H9 (cell line): ENCODE data around the gene KCNJ16. TPM values are rescaled to one million over a fixed set of nuclear protein-coding genes. Genes with fewer than 3 reads are reported as not detected.

ENCODE experiments used
- DNase-seq: peaks from one replicate; pipeline ENCODE4 v3.0.0-alpha.2; 2017
- H2AFZ ChIP-seq: one replicate; pipeline ENCODE4 v1.6.1; 2013; ENCODE audit warnings: mild to moderate bottlenecking, low read length, control low read depth, moderate library complexity
- H2AK5ac ChIP-seq: 2 replicates; pipeline ENCODE4 v1.6.1; 2013; ENCODE audit warnings: low read length, control low read depth, mixed read lengths; ENCODE audit not compliant: insufficient read length
- H2BK120ac ChIP-seq: one replicate; pipeline ENCODE4 v1.6.1; 2013; ENCODE audit warnings: low read depth, mild to moderate bottlenecking, low read length, control low read depth, inconsistent platforms; ENCODE audit not compliant: poor library complexity, severe bottlenecking
- H2BK12ac ChIP-seq: 2 replicates; pipeline ENCODE4 v1.6.1; 2013; ENCODE audit warnings: low read length, control low read depth, mixed read lengths, low read depth; ENCODE audit not compliant: insufficient read length
- H2BK15ac ChIP-seq: 2 replicates; pipeline ENCODE4 v1.6.1; 2013; ENCODE audit warnings: low read depth, low read length, control low read depth
- H2BK20ac ChIP-seq: one replicate; pipeline ENCODE4 v1.6.1; 2013; ENCODE audit warnings: low read depth, mild to moderate bottlenecking, low read length, control low read depth, inconsistent platforms; ENCODE audit not compliant: poor library complexity, severe bottlenecking
- H2BK5ac ChIP-seq: 2 replicates; pipeline ENCODE4 v1.6.1; 2013; ENCODE audit warnings: low read length, control low read depth, mixed read lengths; ENCODE audit not compliant: insufficient read length
- H3K14ac ChIP-seq: 2 replicates; pipeline ENCODE4 v1.6.1; 2013; ENCODE audit warnings: low read length, control low read depth; ENCODE audit not compliant: insufficient read depth
- H3K18ac ChIP-seq: 2 replicates; pipeline ENCODE4 v1.6.1; 2013; ENCODE audit warnings: low read depth, mild to moderate bottlenecking, mixed read lengths, low read length, control low read depth; ENCODE audit not compliant: insufficient read length
- H3K23ac ChIP-seq: 2 replicates; pipeline ENCODE4 v1.6.1; 2013; ENCODE audit warnings: low read length, control low read depth, mixed read lengths, low read depth; ENCODE audit not compliant: insufficient read length
- H3K23me2 ChIP-seq: 2 replicates; pipeline ENCODE4 v1.6.1; 2013; ENCODE audit warnings: low read depth, mild to moderate bottlenecking, mixed read lengths, low read length, control low read depth; ENCODE audit not compliant: insufficient read length, poor library complexity, severe bottlenecking
- H3K27ac ChIP-seq: 2 replicates; pipeline ENCODE4 v1.5.1; 2013; ENCODE audit warnings: low read length, control low read depth, mixed read lengths, low read depth; ENCODE audit not compliant: insufficient read length
- H3K27me3 ChIP-seq: 2 replicates; pipeline ENCODE4 v1.6.1; 2013; ENCODE audit warnings: low read length, control low read depth, inconsistent platforms; ENCODE audit not compliant: insufficient read depth
- H3K4ac ChIP-seq: 2 replicates; pipeline ENCODE4 v1.6.1; 2013; ENCODE audit warnings: low read depth, mild to moderate bottlenecking, control low read depth, inconsistent platforms, low read length, moderate library complexity
- H3K4me1 ChIP-seq: 2 replicates; pipeline ENCODE4 v1.6.1; 2013; ENCODE audit warnings: low read length, control low read depth, inconsistent platforms; ENCODE audit not compliant: insufficient read depth
- H3K4me2 ChIP-seq: 2 replicates; pipeline ENCODE4 v1.6.1; 2013; ENCODE audit warnings: low read length, control low read depth, mixed read lengths; ENCODE audit not compliant: insufficient read length, insufficient read depth
- H3K56ac ChIP-seq: 2 replicates; pipeline ENCODE4 v1.6.1; 2013; ENCODE audit warnings: low read depth, mild to moderate bottlenecking, mixed read lengths, low read length, control low read depth; ENCODE audit not compliant: insufficient read length
- H3K79me1 ChIP-seq: 2 replicates; pipeline ENCODE4 v1.6.1; 2013; ENCODE audit warnings: low read depth, mild to moderate bottlenecking, moderate library complexity, low read length, control low read depth, inconsistent platforms; ENCODE audit not compliant: insufficient read depth, poor library complexity, severe bottlenecking
- H3K79me2 ChIP-seq: 2 replicates; pipeline ENCODE4 v1.6.1; 2013; ENCODE audit warnings: low read length, control low read depth, inconsistent platforms; ENCODE audit not compliant: insufficient read depth
- H3K9ac ChIP-seq: 2 replicates; pipeline ENCODE4 v1.6.1; 2013; ENCODE audit warnings: low read length, control low read depth, mixed read lengths; ENCODE audit not compliant: insufficient read length; ENCODE audit errors: extremely low read depth
- H3K9me3 ChIP-seq: one replicate; pipeline ENCODE4 v1.6.1; 2013; ENCODE audit warnings: low read depth, low read length, inconsistent platforms; ENCODE audit not compliant: control insufficient read depth
- H3T11ph ChIP-seq: one replicate; pipeline ENCODE4 v1.6.1; 2013; ENCODE audit warnings: mild to moderate bottlenecking, low read length, control low read depth, inconsistent platforms
- H4K20me1 ChIP-seq: one replicate; pipeline ENCODE4 v1.6.1; 2013; ENCODE audit not compliant: control insufficient read depth, insufficient read length, insufficient read depth
- H4K5ac ChIP-seq: 2 replicates; pipeline ENCODE4 v1.6.1; 2013; ENCODE audit warnings: low read depth, mild to moderate bottlenecking, mixed read lengths, low read length, control low read depth; ENCODE audit not compliant: insufficient read length
- H4K8ac ChIP-seq: replicated peaks from 2 replicates; pipeline ENCODE4 v1.6.1; 2013; ENCODE audit warnings: low read length, control low read depth, mixed read lengths, low read depth; ENCODE audit not compliant: insufficient read length
- H4K91ac ChIP-seq: 2 replicates; pipeline ENCODE4 v1.6.1; 2013; ENCODE audit warnings: low read depth, mild to moderate bottlenecking, moderate library complexity, mixed read lengths, low read length, control low read depth; ENCODE audit not compliant: insufficient read length
- H3K27ac Mint-ChIP-seq, 3 experiments: 2 replicates in 2 of 3; 3 replicates in 1 of 3; pipeline ENCODE4 v1.8.0; 2020 to 2021; ENCODE audit warnings: mixed read lengths in 3 of 3, mild to moderate bottlenecking in 1 of 3, moderate library complexity in 1 of 3
- H3K27me3 Mint-ChIP-seq: 2 replicates; pipeline ENCODE4 v1.8.0; 2021; ENCODE audit warnings: low read depth, mild to moderate bottlenecking, moderate library complexity, mixed read lengths
- H3K36me3 Mint-ChIP-seq, 3 experiments: 2 replicates in 2 of 3; 3 replicates in 1 of 3; pipeline ENCODE4 v1.8.0; 2020 to 2021; ENCODE audit warnings: low read depth in 3 of 3, mixed read lengths in 3 of 3; ENCODE audit not compliant: insufficient read depth in 1 of 3
- H3K4me1 Mint-ChIP-seq, 2 experiments: 2 replicates each; pipeline ENCODE4 v1.8.0; 2020; ENCODE audit warnings: mixed read lengths in 2 of 2
- H3K4me3 Mint-ChIP-seq, 2 experiments: 2 replicates in 1 of 2; 3 replicates in 1 of 2; pipeline ENCODE4 v1.8.0; 2020 to 2021; ENCODE audit warnings: mild to moderate bottlenecking in 2 of 2, mixed read lengths in 2 of 2, moderate library complexity in 1 of 2
- H3K9me3 Mint-ChIP-seq, 2 experiments: 2 replicates in 1 of 2; 3 replicates in 1 of 2; pipeline ENCODE4 v1.8.0; 2020; ENCODE audit warnings: mild to moderate bottlenecking in 2 of 2, mixed read lengths in 2 of 2, moderate library complexity in 1 of 2
- WGBS: extraction: QIAGEN DNeasy Blood & Tissue Kit; methylation state at CpG from one replicate; pipeline ENCODE4 v1.1.7; 2013; ENCODE audit warnings: missing lambda C conversion rate, low lambda C conversion rate, mixed read lengths; ENCODE audit not compliant: insufficient read length; ENCODE audit errors: extremely low coverage; 5-methylcytosine and 5-hydroxymethylcytosine counted together
- total RNA-seq: library from RNA; stranded (reverse); gene quantifications from 2 replicates; pipeline ENCODE4 v1.2.1, GENCODE V29; 2021
- TF ChIP-seq, protein P1 (sequence below): fragments of 200-600 bp; sonication (generic); conservative IDR thresholded peaks from 3 replicates; pipeline ENCODE4 v1.8.0; 2021; ENCODE audit warnings: antibody characterized with exemption, mild to moderate bottlenecking

Gene KCNJ16
- total RNA-seq, 1 experiment from 2014 or later, result not detected

DNA sequence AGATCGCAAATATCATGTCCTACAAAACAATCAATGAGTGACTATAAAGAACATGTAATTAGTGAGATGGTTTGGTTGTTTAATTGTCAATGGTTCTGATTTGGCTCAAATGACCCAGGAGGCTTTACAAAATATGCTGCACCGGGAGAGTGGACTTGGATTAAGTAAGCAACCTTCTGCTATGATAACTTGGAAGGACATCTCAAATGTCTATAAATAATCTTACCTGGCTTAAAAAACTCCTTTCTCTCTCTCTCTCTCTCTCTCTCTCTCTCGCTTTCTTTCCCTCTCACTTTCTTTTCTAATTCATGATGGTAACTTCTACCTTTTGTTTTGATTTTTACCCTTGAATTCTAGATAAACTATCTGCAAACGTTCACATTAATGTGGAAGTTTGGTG lies 108.5 kb downstream of the KCNJ16 start:
- Mint-ChIP-seq H3K36me3 (no peaks in the 10 kb centered on the region), H3K4me3 (no peak overlapping the region), H3K4me1 (no peaks in the 10 kb centered on the region), H3K9me3 (no peaks in the 10 kb centered on the region), H3K27me3 (no peaks in the 10 kb centered on the region), H3K27ac (no peak overlapping the region)
- Histone ChIP-seq H2BK20ac (no peak overlapping the region), H3K27ac (no peak overlapping the region), H4K91ac (no peak overlapping the region), H3K4me1 (no peaks in the 10 kb centered on the region; the same call in 1 of the 2 replicates), H2BK5ac (no peak overlapping the region), H3K18ac (no peak overlapping the region), H3K4me2 (no peak overlapping the region), H3K14ac (no peak overlapping the region), H3K9me3 (no peaks in the 10 kb centered on the region), H2AK5ac (no peak overlapping the region), H3K4ac (no peak overlapping the region), H3K56ac (no peak overlapping the region), H2BK15ac (no peak overlapping the region), H3K9ac (no peak overlapping the region), H3K23ac (no peak overlapping the region), H2BK120ac (no peak overlapping the region), H4K8ac (no peak overlapping the region), H4K20me1 (no peaks in the 10 kb centered on the region), H4K5ac (no peak overlapping the region), H3K23me2 (no peaks in the 10 kb centered on the region), H2BK12ac (no peak overlapping the region), H3K79me1 (no peaks in the 10 kb centered on the region), H3K79me2 (no peaks in the 10 kb centered on the region), H3K27me3 (no peaks in the 10 kb centered on the region), H2AFZ (no peak overlapping the region), H3T11ph (no peak overlapping the region)
- no peak for DNase-seq
- TF ChIP-seq, protein P1, sequence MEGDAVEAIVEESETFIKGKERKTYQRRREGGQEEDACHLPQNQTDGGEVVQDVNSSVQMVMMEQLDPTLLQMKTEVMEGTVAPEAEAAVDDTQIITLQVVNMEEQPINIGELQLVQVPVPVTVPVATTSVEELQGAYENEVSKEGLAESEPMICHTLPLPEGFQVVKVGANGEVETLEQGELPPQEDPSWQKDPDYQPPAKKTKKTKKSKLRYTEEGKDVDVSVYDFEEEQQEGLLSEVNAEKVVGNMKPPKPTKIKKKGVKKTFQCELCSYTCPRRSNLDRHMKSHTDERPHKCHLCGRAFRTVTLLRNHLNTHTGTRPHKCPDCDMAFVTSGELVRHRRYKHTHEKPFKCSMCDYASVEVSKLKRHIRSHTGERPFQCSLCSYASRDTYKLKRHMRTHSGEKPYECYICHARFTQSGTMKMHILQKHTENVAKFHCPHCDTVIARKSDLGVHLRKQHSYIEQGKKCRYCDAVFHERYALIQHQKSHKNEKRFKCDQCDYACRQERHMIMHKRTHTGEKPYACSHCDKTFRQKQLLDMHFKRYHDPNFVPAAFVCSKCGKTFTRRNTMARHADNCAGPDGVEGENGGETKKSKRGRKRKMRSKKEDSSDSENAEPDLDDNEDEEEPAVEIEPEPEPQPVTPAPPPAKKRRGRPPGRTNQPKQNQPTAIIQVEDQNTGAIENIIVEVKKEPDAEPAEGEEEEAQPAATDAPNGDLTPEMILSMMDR, result no peak
- 100% methylated on average over 1 of the region's 4 CpGs for WGBS
